HCT116 (cell line): ENCODE data around the gene METTL13. TPM values are rescaled to one million over a fixed set of nuclear protein-coding genes. Genes with fewer than 3 reads are reported as not detected.

Experiments used
- ATAC-seq: fragments of 200-7000 bp; cut with Tn5 transposase; 2 replicates; pipeline ENCODE4 v1.9.1; 2020; ENCODE audit warnings: mild to moderate bottlenecking, moderate library complexity
- BruUV-seq: library from RNA; stranded (reverse); fragments of 400-500 nt; replicated peaks from 2 replicates; lab custom pipeline; 2021; lab: Mats Ljungman, UMichigan
- CTCF ChIA-PET: fragments of 300-600 bp; sonication (Branson Sonifier 250); formaldehyde crosslinking; loops from one replicate; lab custom pipeline; 2021; ENCODE audit warnings: antibody characterized with exemption; lab: Charles Lee
- POLR2A ChIA-PET: fragments of 300-600, 350-600 bp; sonication (Branson Sonifier 250); formaldehyde crosslinking; loops from one replicate; lab custom pipeline; 2021; ENCODE audit warnings: antibody characterized with exemption; lab: Charles Lee
- RAD21 ChIA-PET, 2 experiments: fragments of 300-600 bp; sonication (Branson Sonifier 250); formaldehyde crosslinking; loops; one replicate each; lab custom pipeline; 2023; ENCODE audit warnings: low total read pairs in 2 of 2; ENCODE audit not compliant: uncharacterized antibody in 2 of 2, unreplicated experiment in 2 of 2, low non-redundant PET in 1 of 2; lab: Charles Lee
- DNase-seq: peaks from one replicate; pipeline ENCODE4 v3.0.0-alpha.2; 2010; ENCODE audit warnings: low read depth, low spot score
- H2AFZ ChIP-seq: fragments of 200-600 bp; shearing (Covaris generic), sonication (generic); 2 replicates; pipeline ENCODE4 v1.6.1; 2017; ENCODE audit warnings: low read depth, mixed run types, mixed read lengths, antibody characterized with exemption, low read length; ENCODE audit not compliant: poor library complexity, severe bottlenecking
- H3K27ac ChIP-seq: 2 replicates; pipeline ENCODE4 v1.5.1; 2012; ENCODE audit warnings: low read depth, low read length
- H3K27me3 ChIP-seq: fragments of 200-600 bp; sonication (generic); 2 replicates; pipeline ENCODE4 v1.6.1; 2016; ENCODE audit warnings: mixed run types, low read length, mixed read lengths; ENCODE audit not compliant: insufficient read depth
- H3K36me3 ChIP-seq, 2 experiments: fragments of 200-500 bp in 1 of 2; fragments of 200-600 bp in 1 of 2; sonication (Bioruptor generic) in 1 of 2; sonication (generic) in 1 of 2; 2 replicates each; pipeline versions ENCODE4 v1.5.1 to v1.6.1; 2014 to 2016; ENCODE audit warnings: low read length in 2 of 2, inconsistent platforms in 1 of 2, mixed read lengths in 1 of 2, mixed run types in 1 of 2; ENCODE audit not compliant: insufficient read depth in 2 of 2, control insufficient read depth in 1 of 2
- H3K4me1 ChIP-seq, 2 experiments: fragments of 200-600 bp in 1 of 2; sonication (generic) in 1 of 2; 2 replicates each; pipeline versions ENCODE4 v1.5.1 to v1.6.1; 2012 to 2017; ENCODE audit warnings: low read length in 2 of 2, inconsistent platforms in 1 of 2, mild to moderate bottlenecking in 1 of 2, mixed read lengths in 1 of 2, mixed run types in 1 of 2, moderate library complexity in 1 of 2; ENCODE audit not compliant: insufficient read depth in 2 of 2, control insufficient read depth in 1 of 2
- H3K4me2 ChIP-seq: fragments of 200-600 bp; sonication (generic); 2 replicates; pipeline ENCODE4 v1.6.1; 2017; ENCODE audit warnings: mixed run types, low read length, mixed read lengths
- H3K4me3 ChIP-seq, 2 experiments: fragments of 200-600 bp in 1 of 2; sonication (generic) in 1 of 2; replicated peaks in 1 of 2; 2 replicates each; pipeline ENCODE4 v1.5.1; 2011 to 2016; ENCODE audit warnings: low read length in 2 of 2, control low read depth in 1 of 2, low read depth in 1 of 2, mild to moderate bottlenecking in 1 of 2, mixed read lengths in 1 of 2, mixed run types in 1 of 2
- H3K79me2 ChIP-seq: fragments of 200-600 bp; sonication (generic); 2 replicates; pipeline ENCODE4 v1.6.1; 2017; ENCODE audit warnings: mild to moderate bottlenecking, mixed run types, low read length, moderate library complexity, mixed read lengths; ENCODE audit not compliant: insufficient read depth
- H3K9ac ChIP-seq: fragments of 200-600 bp; sonication (generic); 2 replicates; pipeline ENCODE4 v1.6.1; 2016; ENCODE audit warnings: low read length, mixed read lengths
- H3K9me2 ChIP-seq: fragments of 200-600 bp; sonication (generic), shearing (Covaris generic); 2 replicates; pipeline ENCODE4 v1.6.1; 2017; ENCODE audit warnings: mixed run types, mild to moderate bottlenecking, moderate library complexity; ENCODE audit not compliant: insufficient read depth
- H3K9me3 ChIP-seq, 2 experiments: fragments of 200-500 bp in 1 of 2; fragments of 200-600 bp in 1 of 2; sonication (Bioruptor generic) in 1 of 2; sonication (generic) in 1 of 2; 2 replicates each; pipeline ENCODE4 v1.6.1; 2014 to 2017; ENCODE audit warnings: low read length in 2 of 2, mixed read lengths in 2 of 2, inconsistent platforms in 1 of 2, low read depth in 1 of 2, mild to moderate bottlenecking in 1 of 2, mixed run types in 1 of 2, moderate library complexity in 1 of 2; ENCODE audit not compliant: control insufficient read depth in 1 of 2, insufficient read depth in 1 of 2
- H4K20me1 ChIP-seq: fragments of 200-600 bp; sonication (generic), shearing (Covaris generic); 2 replicates; pipeline ENCODE4 v1.6.1; 2017; ENCODE audit warnings: mixed run types, mild to moderate bottlenecking, moderate library complexity; ENCODE audit not compliant: insufficient read depth
- CBX3 ChIP-seq: IDR thresholded peaks from 2 replicates; pipeline ENCODE4 v1.6.1; 2012; ENCODE audit warnings: low read depth
- ELF1 ChIP-seq: IDR thresholded peaks from 2 replicates; pipeline ENCODE4 v1.6.1; 2012; ENCODE audit warnings: low read depth, borderline replicate concordance
- EZH2 ChIP-seq: fragments of 200-600 bp; sonication (generic); IDR thresholded peaks from 2 replicates; pipeline ENCODE4 v1.6.1; 2017; ENCODE audit warnings: antibody characterized with exemption, mixed run types
- JUND ChIP-seq: IDR thresholded peaks from 2 replicates; pipeline ENCODE4 v1.6.1; 2012
- POLR2A ChIP-seq: IDR thresholded peaks from 2 replicates; pipeline ENCODE4 v1.7.0; 2011; ENCODE audit warnings: borderline replicate concordance; ENCODE audit not compliant: insufficient read depth, insufficient read length; ENCODE audit errors: extremely low read depth
- RAD21 ChIP-seq: IDR thresholded peaks from 2 replicates; pipeline ENCODE4 v1.6.1; 2012; ENCODE audit warnings: low read depth, mild to moderate bottlenecking
- SIN3A ChIP-seq: IDR thresholded peaks from 2 replicates; pipeline ENCODE4 v1.6.1; 2012; ENCODE audit warnings: low read depth
- SP1 ChIP-seq: IDR thresholded peaks from 2 replicates; pipeline ENCODE4 v1.6.1; 2012; ENCODE audit warnings: low read depth
- TCF7L2 ChIP-seq: IDR thresholded peaks from 2 replicates; pipeline ENCODE4 v1.7.0; 2011; ENCODE audit warnings: borderline replicate concordance, inconsistent platforms; ENCODE audit not compliant: insufficient read depth, insufficient read length; ENCODE audit errors: extremely low read depth
- ZFX ChIP-seq: fragments of 450-650 bp; IDR thresholded peaks from 2 replicates; pipeline ENCODE4 v1.6.1; 2017
- ZNF274 ChIP-seq: fragments of 200-500 bp; sonication (Bioruptor generic); IDR thresholded peaks from 2 replicates; pipeline ENCODE4 v1.6.1; 2014; ENCODE audit warnings: mild to moderate bottlenecking, low read depth, low read length, inconsistent platforms
- intact Hi-C: fragments of 100-400 bp; cut with micrococcal nuclease; formaldehyde crosslinking; loops from 2 replicates; pipeline ENCODE4 v1.10.0; 2022
- total RNA-seq: library from RNA; stranded (reverse); gene quantifications from one replicate; pipeline ENCODE4 v1.2.1, GENCODE V29; 2021; ENCODE audit not compliant: unreplicated experiment
- TF ChIP-seq, protein P1 (sequence below): IDR thresholded peaks from 2 replicates; pipeline ENCODE4 v1.6.1; 2012; ENCODE audit warnings: low read depth
- TF ChIP-seq, protein P2 (sequence below): IDR thresholded peaks from 2 replicates; pipeline ENCODE4 v1.6.1; 2012
- TF ChIP-seq, protein P3 (sequence below): IDR thresholded peaks from 2 replicates; pipeline ENCODE4 v1.6.1; 2011; ENCODE audit warnings: mild to moderate bottlenecking, low read length, moderate library complexity; ENCODE audit not compliant: insufficient replicate concordance; ENCODE audit errors: extremely low read depth

Gene METTL13
- total RNA-seq, 1 experiment from 2014 or later = 33.9 TPM

- ChIA-PET POLR2A (interaction anchor here (1.8 kb wide), 1 partner anchor 19 kb away, joined by 6 read pairs; the partner anchor contains the start of gene METTL13), CTCF (interaction anchor here (0.7 to 8.4 kb wide), 7 partner anchors 17 to 599 kb away, joined by 3 to 237 read pairs (median 7); partner anchors contain the start of gene METTL13), RAD21 (interaction anchor here (1.7 to 3.5 kb wide), 3 partner anchors 183 to 185 kb away, joined by 11 to 16 read pairs (median 12); no protein-coding TSS in a partner anchor)
- DNase-seq = no peak
- H2AFZ ChIP-seq = no peak overlapping the region
- H3K79me2 ChIP-seq = no peaks in the 10 kb centered on the region
- no peaks in the 10 kb centered on the region for H3K9me3 ChIP-seq
- TF ChIP-seq RAD21 (0 out of 2 replicates have a peak, but pooled peaks have one; percentile 10), ZNF274 (no peak), ELF1 (no peak), ZFX (no peak)
- no TSS peak for BruUV-seq
- H3K4me1 ChIP-seq = peaks cover 0 to 4% of the 10 kb centered on the region in 2 experiments; a peak in 1 of 4 replicates
- no peak overlapping the region for H3K9ac ChIP-seq
- H3K4me3 ChIP-seq = no peak overlapping the region
- no peaks in the 10 kb centered on the region for H3K27me3 ChIP-seq
- H3K36me3 ChIP-seq = peaks cover 7 to 12% of the 10 kb centered on the region in 2 experiments; a peak in 2 of 4 replicates
- no peaks in the 10 kb centered on the region for H4K20me1 ChIP-seq
- peak; percentile 58 for ATAC-seq
- intact Hi-C loops = loop anchor here (5.0 kb wide), 2 partner anchors 153 to 602 kb away; no protein-coding TSS in a partner anchor
- no peaks in the 10 kb centered on the region for H3K9me2 ChIP-seq
- H3K4me2 ChIP-seq = no peak overlapping the region
- no peak overlapping the region for H3K27ac ChIP-seq
Observed at GRCh38 chr1:171800342-171800741, 18.9 kb downstream of the METTL13 start.

- H3K9me2 ChIP-seq = no peaks in the 10 kb centered on the region
- DNase-seq (no peak), ATAC-seq (no peak)
- no peak overlapping the region for H3K27ac ChIP-seq
- H3K36me3 ChIP-seq = peaks cover 4 to 6% of the 10 kb centered on the region in 2 experiments; a peak in 2 of 4 replicates
- BruUV-seq = no TSS peak
- RAD21 ChIA-PET = interaction anchor here (0.6 to 3.5 kb wide), 4 partner anchors 105 to 185 kb away, joined by 3 to 16 read pairs (median 12); no protein-coding TSS in a partner anchor
- H2AFZ ChIP-seq = no peak overlapping the region
- H3K9me3 ChIP-seq = no peaks in the 10 kb centered on the region
- CTCF ChIA-PET = interaction anchor here (0.7 to 8.4 kb wide), 12 partner anchors 17 to 599 kb away, joined by 3 to 237 read pairs (median 5); partner anchors contain the start of genes DNM3 and METTL13
- POLR2A ChIA-PET = interaction anchor here (1.8 kb wide), 1 partner anchor 19 kb away, joined by 6 read pairs; the partner anchor contains the start of gene METTL13
- no peak overlapping the region for H3K9ac ChIP-seq
- H4K20me1 ChIP-seq = no peaks in the 10 kb centered on the region
- H3K4me1 ChIP-seq = peaks cover 0 to 4% of the 10 kb centered on the region in 2 experiments; a peak in 1 of 4 replicates
- intact Hi-C loops = loop anchor here (1.0 to 5.0 kb wide), 3 partner anchors 154 to 601 kb away; no protein-coding TSS in a partner anchor
- no peaks in the 10 kb centered on the region for H3K79me2 ChIP-seq
- H3K27me3 ChIP-seq = no peaks in the 10 kb centered on the region
- no peak overlapping the region for H3K4me3 ChIP-seq
- no peak overlapping the region for H3K4me2 ChIP-seq
- TF ChIP-seq SP1 (no peak), CBX3 (no peak), TCF7L2 (no peak), SIN3A (no peak), POLR2A (no peak), EZH2 (no peak), ZFX (no peak), JUND (no peak)
- TF ChIP-seq, protein P1, sequence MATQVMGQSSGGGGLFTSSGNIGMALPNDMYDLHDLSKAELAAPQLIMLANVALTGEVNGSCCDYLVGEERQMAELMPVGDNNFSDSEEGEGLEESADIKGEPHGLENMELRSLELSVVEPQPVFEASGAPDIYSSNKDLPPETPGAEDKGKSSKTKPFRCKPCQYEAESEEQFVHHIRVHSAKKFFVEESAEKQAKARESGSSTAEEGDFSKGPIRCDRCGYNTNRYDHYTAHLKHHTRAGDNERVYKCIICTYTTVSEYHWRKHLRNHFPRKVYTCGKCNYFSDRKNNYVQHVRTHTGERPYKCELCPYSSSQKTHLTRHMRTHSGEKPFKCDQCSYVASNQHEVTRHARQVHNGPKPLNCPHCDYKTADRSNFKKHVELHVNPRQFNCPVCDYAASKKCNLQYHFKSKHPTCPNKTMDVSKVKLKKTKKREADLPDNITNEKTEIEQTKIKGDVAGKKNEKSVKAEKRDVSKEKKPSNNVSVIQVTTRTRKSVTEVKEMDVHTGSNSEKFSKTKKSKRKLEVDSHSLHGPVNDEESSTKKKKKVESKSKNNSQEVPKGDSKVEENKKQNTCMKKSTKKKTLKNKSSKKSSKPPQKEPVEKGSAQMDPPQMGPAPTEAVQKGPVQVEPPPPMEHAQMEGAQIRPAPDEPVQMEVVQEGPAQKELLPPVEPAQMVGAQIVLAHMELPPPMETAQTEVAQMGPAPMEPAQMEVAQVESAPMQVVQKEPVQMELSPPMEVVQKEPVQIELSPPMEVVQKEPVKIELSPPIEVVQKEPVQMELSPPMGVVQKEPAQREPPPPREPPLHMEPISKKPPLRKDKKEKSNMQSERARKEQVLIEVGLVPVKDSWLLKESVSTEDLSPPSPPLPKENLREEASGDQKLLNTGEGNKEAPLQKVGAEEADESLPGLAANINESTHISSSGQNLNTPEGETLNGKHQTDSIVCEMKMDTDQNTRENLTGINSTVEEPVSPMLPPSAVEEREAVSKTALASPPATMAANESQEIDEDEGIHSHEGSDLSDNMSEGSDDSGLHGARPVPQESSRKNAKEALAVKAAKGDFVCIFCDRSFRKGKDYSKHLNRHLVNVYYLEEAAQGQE = no peak
- TF ChIP-seq, protein P2, sequence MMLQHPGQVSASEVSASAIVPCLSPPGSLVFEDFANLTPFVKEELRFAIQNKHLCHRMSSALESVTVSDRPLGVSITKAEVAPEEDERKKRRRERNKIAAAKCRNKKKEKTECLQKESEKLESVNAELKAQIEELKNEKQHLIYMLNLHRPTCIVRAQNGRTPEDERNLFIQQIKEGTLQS = no peak
- TF ChIP-seq, protein P3, sequence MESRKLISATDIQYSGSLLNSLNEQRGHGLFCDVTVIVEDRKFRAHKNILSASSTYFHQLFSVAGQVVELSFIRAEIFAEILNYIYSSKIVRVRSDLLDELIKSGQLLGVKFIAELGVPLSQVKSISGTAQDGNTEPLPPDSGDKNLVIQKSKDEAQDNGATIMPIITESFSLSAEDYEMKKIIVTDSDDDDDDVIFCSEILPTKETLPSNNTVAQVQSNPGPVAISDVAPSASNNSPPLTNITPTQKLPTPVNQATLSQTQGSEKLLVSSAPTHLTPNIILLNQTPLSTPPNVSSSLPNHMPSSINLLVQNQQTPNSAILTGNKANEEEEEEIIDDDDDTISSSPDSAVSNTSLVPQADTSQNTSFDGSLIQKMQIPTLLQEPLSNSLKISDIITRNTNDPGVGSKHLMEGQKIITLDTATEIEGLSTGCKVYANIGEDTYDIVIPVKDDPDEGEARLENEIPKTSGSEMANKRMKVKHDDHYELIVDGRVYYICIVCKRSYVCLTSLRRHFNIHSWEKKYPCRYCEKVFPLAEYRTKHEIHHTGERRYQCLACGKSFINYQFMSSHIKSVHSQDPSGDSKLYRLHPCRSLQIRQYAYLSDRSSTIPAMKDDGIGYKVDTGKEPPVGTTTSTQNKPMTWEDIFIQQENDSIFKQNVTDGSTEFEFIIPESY = no peak
Observed at GRCh38 chr1:171800851-171801250, 19.4 kb downstream of the METTL13 start.
